ENCODE data around the gene LIPT2.

LIPT2 gene

DNA sequence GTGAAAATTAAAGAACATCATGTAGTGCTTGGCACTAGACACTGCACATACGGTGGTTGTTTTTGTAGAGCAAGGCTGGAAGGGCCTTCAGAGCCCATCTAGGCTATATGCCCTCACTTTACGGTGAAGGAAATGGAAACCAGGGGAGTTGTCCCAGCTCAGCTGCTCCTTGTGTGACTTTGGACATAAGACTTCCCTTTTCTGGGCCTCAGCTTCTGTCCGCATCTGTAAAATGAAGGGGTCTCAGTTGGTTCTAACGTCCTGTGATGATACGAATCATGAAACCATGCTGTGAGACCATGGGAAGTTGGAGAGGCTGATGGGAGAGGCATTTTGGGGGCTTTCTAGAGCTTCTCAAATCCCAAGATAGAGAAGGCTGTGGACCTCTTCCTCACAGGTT is 30.9 kb downstream of the LIPT2 start:
- DNase-seq = no peak

DNA sequence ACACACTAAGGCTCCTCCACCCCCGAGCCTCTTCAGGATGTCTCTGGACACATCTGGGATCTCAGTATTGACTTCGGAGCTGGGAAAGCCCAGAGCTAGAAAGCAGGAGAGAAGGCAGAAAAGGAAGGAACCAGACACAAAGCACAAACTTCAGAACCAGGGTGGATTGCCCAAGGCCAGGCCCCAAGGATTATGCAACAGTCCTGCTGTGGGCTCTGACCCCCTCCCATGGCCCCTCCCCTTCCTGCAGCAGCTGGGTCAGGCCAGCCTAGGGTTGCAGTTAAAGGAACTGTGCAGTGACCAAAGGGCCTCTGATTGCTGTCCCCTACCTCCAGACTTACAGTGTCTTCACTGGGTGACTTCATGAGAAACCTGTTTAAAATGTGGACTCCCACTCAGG is 31.5 kb downstream of the LIPT2 start:
- DNase-seq = peak; percentile 91

DNA sequence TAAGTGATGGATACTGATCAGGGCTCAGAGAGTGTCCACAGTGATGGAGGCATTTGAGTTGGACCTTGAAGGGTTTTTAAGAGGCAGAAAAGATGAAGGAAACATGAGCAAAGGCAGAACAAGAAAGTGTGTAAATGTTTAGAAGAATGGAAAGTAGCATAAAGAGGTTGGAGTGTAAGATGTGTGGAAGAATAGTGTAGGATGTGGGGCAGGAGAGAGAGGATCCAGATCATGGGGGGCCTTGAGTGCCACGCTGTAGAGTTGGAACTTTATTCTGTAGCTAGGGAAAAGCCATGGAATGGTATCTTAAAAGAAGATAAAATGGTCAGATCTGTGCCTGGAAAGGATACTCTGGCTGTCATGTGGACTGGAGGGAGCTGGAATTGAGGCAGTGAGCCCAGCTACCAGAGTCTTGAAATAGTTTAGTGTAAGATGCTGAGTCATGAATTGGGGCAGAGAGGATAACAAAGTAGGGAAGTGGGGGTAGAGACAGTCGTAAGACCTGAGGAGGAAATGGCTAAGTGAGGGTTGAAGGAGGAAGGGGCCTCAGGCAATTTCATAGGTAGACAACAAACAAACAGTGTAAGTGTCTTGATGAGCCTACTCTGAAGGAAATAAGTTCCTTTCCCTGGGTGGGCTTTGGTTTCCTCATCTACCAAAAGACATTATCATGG is 32.9 kb downstream of the LIPT2 start:
- DNase-seq = peak; percentile 64

DNA sequence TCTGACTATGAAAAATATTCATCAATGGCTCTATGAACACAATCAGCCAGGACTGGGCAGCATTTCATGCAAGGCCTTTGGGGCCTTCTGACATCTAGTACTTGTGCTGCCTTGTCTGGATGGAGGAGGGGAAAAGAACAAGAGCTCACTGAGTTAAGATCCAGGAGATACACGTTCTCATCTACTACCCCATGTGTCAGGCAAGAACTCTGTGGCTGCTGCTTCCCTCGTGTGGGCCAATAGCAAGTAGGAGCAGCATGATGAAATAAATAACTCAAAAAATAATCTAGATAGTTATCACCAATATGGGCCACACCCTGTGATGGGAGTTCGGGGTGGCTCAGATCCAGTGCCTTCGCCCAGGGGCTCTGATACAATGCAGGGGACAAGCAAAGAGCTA is 33.5 kb downstream of the LIPT2 start:
- no peak for DNase-seq

DNA sequence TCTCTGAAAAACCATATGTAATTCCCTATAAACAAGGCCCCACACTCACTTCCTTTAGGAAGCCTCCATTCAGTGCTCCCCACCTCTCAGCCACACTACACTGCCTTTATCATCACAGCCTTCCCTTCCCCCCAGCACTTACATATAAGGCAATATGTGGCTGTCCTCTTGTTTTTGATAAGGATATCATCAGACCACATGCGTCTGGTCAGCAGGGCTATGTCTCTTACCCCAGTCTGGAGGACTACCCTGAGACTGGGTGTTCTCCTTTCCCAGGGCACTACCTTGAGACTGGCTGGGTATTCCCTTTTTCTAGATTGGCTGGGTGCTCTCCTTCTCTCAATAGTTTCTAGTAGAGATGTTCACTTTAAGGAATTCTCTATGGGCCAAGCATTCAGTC is 33.9 kb downstream of the LIPT2 start:
- no peak for DNase-seq

DNA sequence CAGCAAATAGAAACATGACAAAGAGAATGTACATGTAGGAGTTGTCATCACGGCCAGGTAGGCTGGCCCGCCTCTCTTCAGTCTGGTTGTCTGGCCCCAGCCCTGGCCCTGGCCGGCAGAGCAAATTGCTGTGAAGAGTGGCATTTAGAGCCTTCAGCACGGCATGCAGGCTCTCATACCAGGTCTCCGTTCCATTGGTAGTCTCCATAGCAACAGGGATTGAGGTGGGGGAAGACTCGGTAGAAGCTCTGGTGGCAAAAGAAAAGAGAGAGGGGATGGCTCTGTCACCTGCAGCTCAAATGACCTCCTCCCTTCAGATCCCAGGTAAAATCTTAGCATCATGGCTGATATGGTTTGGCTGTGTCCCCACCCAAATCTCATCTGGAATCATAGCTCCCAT is 36.2 kb downstream of the LIPT2 start:
- DNase-seq = no peak

DNA sequence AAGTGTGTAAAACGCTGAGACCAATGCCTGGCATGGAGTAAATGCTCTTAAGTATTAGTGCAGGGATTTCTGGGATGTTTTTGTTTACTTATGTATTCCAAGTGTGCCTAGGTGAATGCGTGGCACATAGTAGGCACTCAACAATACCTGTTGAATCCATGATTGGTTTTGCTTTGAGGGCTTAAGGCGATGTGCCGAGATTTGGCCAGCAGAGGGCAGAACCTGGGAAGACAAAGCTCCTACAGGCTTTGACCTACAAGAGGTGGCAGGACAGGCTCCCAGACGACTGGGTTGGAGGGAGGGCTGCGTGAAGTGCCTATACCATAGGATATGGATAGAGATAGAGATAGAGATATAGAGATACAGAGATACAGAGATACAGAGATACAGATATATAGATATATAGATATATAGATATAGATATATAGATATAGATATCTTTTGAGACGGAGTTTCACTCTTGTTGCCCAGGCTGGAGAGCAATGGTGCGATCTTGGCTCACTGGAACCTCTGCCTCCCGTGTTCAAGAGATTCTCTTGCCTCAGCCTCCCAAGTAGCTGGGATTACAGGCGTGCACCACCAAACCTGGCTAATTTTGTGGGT is 40.0 kb downstream of the LIPT2 start:
- peak; percentile 81 for DNase-seq

DNA sequence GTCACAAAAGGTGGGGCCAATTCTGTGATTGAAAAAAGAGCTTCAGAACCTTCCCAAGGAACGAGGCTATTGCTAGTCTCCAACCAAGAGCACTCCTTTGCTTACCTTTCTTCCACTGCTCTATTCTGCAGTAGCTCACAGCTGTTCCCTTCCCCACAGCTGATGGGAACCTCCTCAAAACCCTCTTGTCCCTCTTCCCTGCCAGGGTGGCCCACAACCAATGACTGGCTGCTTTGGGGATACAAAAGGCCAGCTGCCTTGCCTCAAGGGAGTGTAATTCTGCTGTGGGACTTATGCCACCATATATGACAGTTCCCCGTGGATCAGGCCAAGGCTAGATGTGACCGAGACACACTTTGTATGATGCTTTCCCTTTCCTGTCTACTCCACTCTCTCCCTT is 41.2 kb downstream of the LIPT2 start:
- DNase-seq = no peak

DNA sequence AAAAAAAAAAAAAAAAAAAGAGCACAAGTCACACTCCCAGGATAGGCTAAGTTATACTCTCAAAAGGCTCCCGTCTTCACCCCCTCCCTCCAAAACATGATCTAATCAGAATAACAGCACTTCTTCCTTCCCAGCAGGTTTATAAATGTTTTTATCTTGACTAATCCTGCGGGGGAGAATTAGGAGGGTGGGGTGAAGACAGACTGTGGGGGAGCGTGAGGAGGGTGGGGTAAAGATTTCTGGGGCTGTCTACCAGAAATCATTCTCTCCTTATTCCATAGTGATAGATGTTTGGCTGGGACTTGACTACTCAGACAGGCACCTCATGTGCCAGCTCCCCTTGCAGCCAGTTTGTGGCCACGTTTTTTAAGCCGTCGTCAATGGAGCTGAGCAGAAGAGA is 43.2 kb downstream of the LIPT2 start:
- no peak for DNase-seq

DNA sequence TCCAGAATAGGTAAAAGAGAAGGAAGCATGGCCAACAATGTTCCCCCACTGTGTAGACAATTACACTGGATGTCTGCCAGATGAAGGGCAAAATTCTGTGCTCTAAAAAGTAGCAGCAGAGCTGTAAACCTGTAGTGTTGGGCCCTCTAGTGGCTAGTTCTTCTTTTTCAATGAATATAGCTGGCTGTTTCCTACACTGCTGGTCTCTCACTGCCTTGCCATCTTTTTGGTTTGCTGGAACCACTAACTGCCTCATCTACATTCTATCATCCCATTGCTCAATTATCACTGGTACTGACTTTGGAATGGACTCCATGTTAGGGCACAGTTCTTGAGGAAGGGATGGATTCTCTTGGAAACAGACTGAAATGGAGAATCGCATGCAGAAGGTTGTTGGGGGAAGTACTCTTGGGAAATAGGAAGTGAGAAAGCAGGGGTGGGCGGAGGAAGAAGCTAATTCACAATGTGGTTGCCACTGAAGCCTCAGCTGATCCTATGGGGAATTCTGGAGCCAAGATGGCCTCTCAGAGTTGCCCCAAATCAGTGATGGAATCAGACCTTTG is 44.1 kb downstream of the LIPT2 start:
- DNase-seq = peak; percentile 89

DNA sequence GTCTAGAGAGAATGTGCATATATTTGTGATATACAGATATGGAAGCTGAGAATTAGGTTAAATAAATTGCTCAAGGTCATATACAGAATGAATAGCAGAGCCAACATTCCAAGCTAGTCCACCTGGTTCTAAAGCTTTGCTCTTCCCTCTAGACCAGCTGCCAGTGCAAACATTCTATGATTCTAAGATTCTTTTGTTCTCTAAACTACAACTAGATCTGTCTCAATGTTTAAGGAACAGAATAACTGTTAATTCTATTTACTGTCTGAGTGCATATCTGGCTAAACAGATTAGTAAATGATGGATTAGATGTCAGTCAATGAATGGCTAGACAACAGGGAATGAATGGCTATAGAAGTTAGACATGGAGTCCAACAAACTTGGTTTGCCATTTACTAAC is 45.8 kb downstream of the LIPT2 start:
- DNase-seq = no peak

DNA sequence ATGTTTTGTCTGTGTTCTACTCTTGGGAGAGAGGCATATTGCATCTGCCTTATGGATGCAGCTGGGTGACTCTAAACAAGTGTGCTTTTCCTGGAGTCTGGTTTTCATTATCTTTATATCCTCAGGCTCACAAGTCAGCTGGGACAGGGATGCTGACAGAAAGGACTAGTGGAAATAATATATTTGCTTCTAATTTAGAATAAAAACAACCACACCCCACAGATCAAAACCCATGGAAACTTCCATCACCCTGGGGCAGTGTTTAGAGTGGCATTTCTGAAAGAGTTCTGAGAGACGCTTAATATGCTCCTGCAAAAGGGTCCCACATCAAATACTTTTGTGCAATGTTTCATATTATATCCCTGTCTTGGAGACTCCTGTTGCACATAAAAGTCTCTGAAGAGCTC is 47.0 kb downstream of the LIPT2 start:
- DNase-seq = no peak

DNA sequence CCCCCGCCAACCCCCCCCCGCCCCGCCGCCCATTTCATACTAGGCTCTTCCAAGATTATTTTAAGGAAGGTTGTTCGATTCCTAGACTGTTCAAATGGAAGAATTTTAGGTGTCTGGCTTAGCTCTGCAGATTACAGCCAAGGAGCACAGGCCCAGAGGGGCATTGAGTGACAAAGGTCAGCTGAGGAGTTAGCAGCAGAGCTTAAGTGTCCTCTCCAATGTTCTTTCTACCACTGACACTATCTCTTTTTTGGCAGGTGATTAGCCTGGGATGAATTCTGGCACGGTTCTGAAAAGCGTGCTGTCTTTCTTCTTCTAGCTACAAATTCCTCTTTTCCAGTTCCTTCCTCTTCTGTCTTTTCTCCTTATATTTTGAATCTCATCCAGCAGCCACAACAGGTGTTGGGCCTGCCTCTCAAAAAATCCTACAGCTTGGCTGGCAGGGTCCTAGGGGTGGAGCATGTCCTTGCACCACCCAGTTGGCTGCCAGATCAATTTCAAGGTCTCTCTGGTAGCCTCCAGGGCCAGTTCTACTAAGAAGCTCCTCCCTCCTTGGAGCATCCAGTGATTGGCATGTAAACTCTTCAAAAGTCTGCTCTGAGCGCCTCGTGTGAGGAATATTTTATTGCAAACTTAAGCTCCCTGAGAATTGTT is 49.2 kb downstream of the LIPT2 start:
- DNase-seq = no peak

DNA sequence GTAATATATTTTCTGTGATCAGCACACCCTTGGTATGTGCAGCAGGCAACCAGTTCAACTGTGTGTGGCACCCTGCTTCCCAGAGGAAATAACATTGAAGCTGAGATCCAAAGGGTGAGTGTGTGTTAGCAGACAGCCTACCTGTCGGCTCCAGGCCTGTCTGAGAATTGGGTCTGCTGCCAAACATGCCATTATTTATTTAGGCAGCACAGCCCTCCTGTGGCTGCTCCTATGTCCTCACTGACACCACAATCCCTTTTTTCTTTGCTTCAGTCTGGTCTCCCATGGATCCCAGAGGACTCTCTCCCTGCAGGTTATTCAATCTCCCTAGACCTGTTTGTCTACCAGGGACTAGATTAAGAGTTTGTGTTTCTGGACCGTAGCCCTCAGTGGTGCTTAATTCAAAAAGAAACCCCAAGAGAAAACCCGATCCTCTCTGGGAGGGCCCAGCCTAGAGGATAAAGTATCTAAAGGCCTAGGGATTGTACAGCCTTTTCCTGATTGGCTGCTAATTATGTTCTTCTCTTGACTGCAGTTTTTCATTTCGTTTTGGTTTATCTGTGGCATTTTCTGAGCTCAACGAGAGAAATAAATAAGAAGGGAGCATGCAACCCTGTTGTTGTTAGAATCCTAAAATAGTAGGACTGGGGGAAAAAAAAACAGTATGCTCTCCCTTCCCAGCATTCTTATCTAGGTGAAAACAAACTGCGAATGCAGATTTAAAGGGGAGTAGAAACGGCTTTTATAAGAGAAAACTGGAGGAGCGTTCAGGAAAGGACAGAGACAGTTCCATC is 50.3 kb downstream of the LIPT2 start:
- DNase-seq = no peak

DNA sequence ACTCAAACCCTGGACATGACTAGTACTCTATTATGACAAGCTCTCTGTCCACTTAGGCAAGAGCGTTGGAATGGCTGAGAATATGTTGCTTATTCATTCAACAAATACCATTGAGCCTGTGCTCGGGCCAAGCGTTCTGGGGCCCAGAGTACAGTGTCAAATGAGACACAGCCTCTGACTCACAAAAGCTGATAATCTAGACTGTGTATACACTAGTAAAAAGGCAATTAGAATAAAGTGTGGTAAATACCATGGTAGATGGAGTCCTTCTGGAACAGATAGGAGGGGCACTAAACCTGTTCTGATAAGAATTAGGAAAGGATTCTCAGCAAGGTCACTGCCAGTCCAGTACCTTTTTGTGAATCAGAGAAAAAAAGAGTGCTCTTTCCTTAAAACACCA is 50.9 kb downstream of the LIPT2 start:
- DNase-seq = no peak
